Left lung (tissue), 10 donors: ENCODE measurements around the gene CLDN7. TPM values are rescaled to one million over a fixed set of nuclear protein-coding genes. Genes with fewer than 3 reads are reported as not detected.

ENCODE experiments used
- ATAC-seq: fragments of 200-7000 bp; cut with Tn5 transposase; one replicate; pipeline ENCODE4 v1.9.1; 2020; ENCODE audit warnings: moderate library complexity
- DNase-seq, 4 donors: peaks; one replicate each; pipeline ENCODE4 v3.0.0-alpha.2; 2013 to 2020
- H3K27ac ChIP-seq, 2 donors: fragments of 200-600 bp; sonication (generic) in 1 of 2; one replicate each; pipeline versions ENCODE4 v1.5.0 to v1.8.0; 2020 to 2021
- H3K27me3 ChIP-seq, 2 donors: fragments of 200-600 bp; sonication (generic) in 1 of 2; one replicate each; pipeline versions ENCODE4 v1.5.0 to v1.8.0; 2020 to 2021
- H3K36me3 ChIP-seq, 2 donors: fragments of 200-600 bp; sonication (generic) in 1 of 2; one replicate each; pipeline versions ENCODE4 v1.5.0 to v1.8.0; 2020 to 2021
- H3K4me1 ChIP-seq, 2 donors: fragments of 200-600 bp; one replicate each; pipeline ENCODE4 v1.8.0; 2021
- H3K4me3 ChIP-seq, 2 donors: fragments of 200-600 bp; sonication (generic) in 1 of 2; one replicate each; pipeline versions ENCODE4 v1.5.0 to v1.8.0; 2020 to 2021; ENCODE audit warnings: mild to moderate bottlenecking in 1 of 2
- H3K9me3 ChIP-seq, 2 donors: fragments of 200-600 bp; sonication (generic) in 1 of 2; one replicate each; pipeline versions ENCODE4 v1.5.0 to v1.8.0; 2020 to 2021
- CTCF ChIP-seq, 2 donors: fragments of 200-600 bp; sonication (generic) in 1 of 2; IDR thresholded peaks; one replicate each; pipeline versions ENCODE4 v1.5.0 to v1.8.0; 2021; ENCODE audit warnings: antibody characterized with exemption in 2 of 2
- intact Hi-C, 2 donors: fragments of 100-400 bp; cut with DNase I; formaldehyde crosslinking; loops; one replicate each; pipeline versions ENCODE4 v1.11.2 to v1.14.2; 2022
- polyA plus RNA-seq, 6 donors: library from polyadenylated mRNA; unstranded; fragments of 120-200 nt; gene quantifications; one replicate each; pipeline ENCODE4 v1.2.1, GENCODE V29; 2013; ENCODE audit not compliant: insufficient read length in 6 of 6
- total RNA-seq, 2 donors: library from RNA; stranded (reverse); fragmentation: NEBNext Ultra II Directional; extraction: Animal tissue kit (Norgen Biotek cat#: 25700); gene quantifications; one replicate each; pipeline ENCODE4 v1.2.1, GENCODE V29; 2021
- donor health status: DM: no; HTN: yes; CAD: no.
- donor health status: DM: no; HTN: no; CAD: no.

The CLDN7 gene
- total and polyA plus RNA-seq, 8 donors: 26.0 to 197 (median 36.5) TPM

GRCh38 chr17:7226721-7227710 lies 35.3 kb downstream of the CLDN7 start:
- Histone ChIP-seq H3K4me3 (no peak overlapping the region), H3K9me3 (no peaks in the 10 kb centered on the region), H3K27ac (no peak overlapping the region), H3K27me3 (no peaks in the 10 kb centered on the region), H3K36me3 (peaks cover 0 to 87% of the 10 kb centered on the region in 2 donors), H3K4me1 (peaks cover 0 to 7% of the 10 kb centered on the region in 2 donors)
- ATAC-seq: no peak
- TF ChIP-seq CTCF (IDR thresholded peaks at IDR 0.05): no peak
- intact Hi-C loops: no loop called here
- no peak for DNase-seq

DNA sequence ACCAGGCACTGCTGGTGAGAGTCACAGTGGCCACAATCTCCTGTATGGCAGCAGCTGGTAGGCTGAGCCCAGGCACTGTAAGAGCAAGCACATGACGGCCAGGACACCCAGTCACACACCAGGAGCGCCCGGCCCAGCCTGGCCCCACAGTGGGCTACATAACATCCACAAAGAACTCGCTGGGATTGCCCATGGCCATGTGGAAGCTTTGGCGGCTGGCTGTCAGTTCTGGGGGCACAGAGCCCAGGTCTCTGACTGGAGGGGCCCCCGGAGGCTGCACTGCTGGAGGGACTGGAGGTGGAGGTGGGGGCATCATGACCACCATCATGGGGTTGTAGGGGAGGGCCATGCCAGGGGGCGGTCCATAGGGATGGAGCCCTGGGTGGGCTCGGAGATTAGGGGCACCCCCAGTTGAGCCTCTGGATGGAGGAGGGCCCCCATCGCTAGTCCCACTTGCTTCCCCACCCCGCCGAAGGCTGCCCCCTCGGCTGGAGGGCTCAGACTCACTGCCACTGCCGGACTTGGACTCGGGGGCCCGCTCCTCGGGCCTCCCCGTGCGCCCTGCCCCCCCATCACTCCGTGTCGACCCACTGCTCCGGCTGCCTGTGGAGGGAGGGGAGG lies 36.5 kb downstream of the CLDN7 start:
- H3K4me1 ChIP-seq: peaks cover 8 to 14% of the 10 kb centered on the region in 2 donors
- H3K36me3 ChIP-seq: peaks cover 0 to 99% of the 10 kb centered on the region in 2 donors
- no peaks in the 10 kb centered on the region for H3K27me3 ChIP-seq
- DNase-seq: no peak
- no peak overlapping the region for H3K27ac ChIP-seq
- intact Hi-C loops: no loop called here
- no peak for ATAC-seq
- no peaks in the 10 kb centered on the region for H3K9me3 ChIP-seq
- H3K4me3 ChIP-seq: no peak overlapping the region
- no peak for TF ChIP-seq CTCF (IDR thresholded peaks at IDR 0.05)

DNA sequence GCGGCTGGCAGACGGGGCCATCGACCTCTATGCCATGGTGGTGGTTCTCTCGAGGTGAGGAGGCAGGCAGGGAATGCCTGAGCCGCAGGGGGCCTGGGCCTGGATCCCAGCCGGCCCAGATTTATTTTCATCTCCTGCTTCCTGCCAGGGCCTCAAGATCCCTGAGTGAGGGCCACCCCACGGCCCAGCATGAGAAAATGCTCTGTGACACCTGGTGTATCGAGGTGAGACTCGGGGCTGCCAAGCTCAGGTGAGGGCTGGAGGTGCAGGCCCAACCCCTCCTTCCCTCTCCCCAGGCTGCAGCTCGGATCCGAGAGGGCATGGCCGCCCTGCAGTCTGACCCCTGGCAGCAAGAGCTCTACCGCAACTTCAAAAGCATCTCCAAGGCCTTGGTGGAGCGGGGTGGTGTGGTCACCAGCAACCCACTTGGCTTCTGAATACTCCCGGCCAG lies 37.6 kb downstream of the CLDN7 start:
- Histone ChIP-seq H3K4me3 (no peak overlapping the region), H3K4me1 (peaks cover 12 to 20% of the 10 kb centered on the region in 2 donors), H3K9me3 (no peaks in the 10 kb centered on the region), H3K27me3 (no peaks in the 10 kb centered on the region), H3K36me3 (peaks cover 0 to 90% of the 10 kb centered on the region in 2 donors), H3K27ac (no peak overlapping the region)
- intact Hi-C loops: no loop called here
- TF ChIP-seq CTCF (IDR thresholded peaks at IDR 0.05): no peak
- no peak for DNase-seq
- ATAC-seq: no peak

DNA sequence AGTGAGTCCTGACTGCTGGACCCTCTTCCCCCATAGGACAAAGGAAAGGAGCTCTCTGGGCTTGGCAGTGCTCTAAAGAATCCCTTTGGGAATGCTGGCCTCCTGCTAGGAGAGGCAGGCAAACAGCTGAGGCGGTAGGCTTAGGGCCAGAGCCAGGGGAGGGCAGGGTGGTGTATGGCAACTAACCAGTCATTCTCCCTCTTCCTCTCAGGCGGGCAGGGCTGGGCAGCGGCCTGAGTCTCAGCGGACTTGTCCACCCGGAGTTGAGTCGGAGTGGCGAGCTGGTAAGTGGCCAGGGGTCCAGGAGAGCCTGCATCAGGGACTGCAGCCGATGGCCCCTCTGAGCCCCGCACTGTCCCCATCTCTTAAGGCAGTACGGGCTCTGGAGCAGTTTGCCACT lies 38.2 kb downstream of the CLDN7 start:
- H3K9me3 ChIP-seq: no peaks in the 10 kb centered on the region
- intact Hi-C loops: no loop called here
- H3K27me3 ChIP-seq: no peaks in the 10 kb centered on the region
- DNase-seq (no peak), ATAC-seq (no peak)
- no peak overlapping the region for H3K27ac ChIP-seq
- no peak for TF ChIP-seq CTCF (IDR thresholded peaks at IDR 0.05)
- peaks cover 0 to 84% of the 10 kb centered on the region in 2 donors for H3K36me3 ChIP-seq
- no peak overlapping the region for H3K4me3 ChIP-seq
- peaks cover 16 to 25% of the 10 kb centered on the region in 2 donors for H3K4me1 ChIP-seq

GRCh38 chr17:7223375-7223774 lies 38.9 kb downstream of the CLDN7 start:
- intact Hi-C loops: no loop called here
- no peak overlapping the region for H3K4me3 ChIP-seq
- peaks cover 0 to 77% of the 10 kb centered on the region in 2 donors for H3K36me3 ChIP-seq
- TF ChIP-seq CTCF (IDR thresholded peaks at IDR 0.05): no peak
- H3K9me3 ChIP-seq: no peaks in the 10 kb centered on the region
- H3K27ac ChIP-seq: no peak overlapping the region
- H3K4me1 ChIP-seq: peaks cover 16 to 32% of the 10 kb centered on the region in 2 donors
- ATAC-seq (no peak), DNase-seq (no peak)
- H3K27me3 ChIP-seq: no peaks in the 10 kb centered on the region
